GM21528 (cell line): ENCODE measurements around the gene APIP.
A peak's percentile ranks its signal among the peaks of the same experiment; 100 is the strongest.

Experiments used
- ATAC-seq: cut with Tn5 transposase; IDR thresholded peaks from one replicate; pipeline ENCODE4 v1.9.1; 2021; ENCODE audit warnings: mild to moderate bottlenecking, moderate library complexity; ENCODE audit not compliant: unreplicated experiment, low FRiP score

The APIP gene

DNA sequence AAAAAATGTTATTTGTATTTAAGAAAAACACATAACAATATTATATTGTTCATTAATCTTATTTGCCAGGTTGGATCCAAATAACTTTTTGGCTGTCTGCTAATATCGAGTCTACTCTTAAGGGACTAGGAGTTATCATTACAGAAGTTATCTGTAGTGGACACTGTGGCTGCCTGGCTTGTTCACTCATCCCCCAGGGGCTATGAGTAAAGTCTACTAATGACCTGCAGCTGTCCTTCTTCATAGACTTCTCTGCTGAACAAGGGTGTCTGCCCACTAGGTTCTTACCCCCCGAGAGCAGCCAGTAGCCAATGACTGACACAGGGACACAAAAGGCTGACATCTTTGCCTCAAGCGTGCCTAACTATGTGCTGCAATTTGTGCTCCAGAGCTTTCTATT lies 69.7 kb downstream of the APIP start:
- no peak for ATAC-seq

DNA sequence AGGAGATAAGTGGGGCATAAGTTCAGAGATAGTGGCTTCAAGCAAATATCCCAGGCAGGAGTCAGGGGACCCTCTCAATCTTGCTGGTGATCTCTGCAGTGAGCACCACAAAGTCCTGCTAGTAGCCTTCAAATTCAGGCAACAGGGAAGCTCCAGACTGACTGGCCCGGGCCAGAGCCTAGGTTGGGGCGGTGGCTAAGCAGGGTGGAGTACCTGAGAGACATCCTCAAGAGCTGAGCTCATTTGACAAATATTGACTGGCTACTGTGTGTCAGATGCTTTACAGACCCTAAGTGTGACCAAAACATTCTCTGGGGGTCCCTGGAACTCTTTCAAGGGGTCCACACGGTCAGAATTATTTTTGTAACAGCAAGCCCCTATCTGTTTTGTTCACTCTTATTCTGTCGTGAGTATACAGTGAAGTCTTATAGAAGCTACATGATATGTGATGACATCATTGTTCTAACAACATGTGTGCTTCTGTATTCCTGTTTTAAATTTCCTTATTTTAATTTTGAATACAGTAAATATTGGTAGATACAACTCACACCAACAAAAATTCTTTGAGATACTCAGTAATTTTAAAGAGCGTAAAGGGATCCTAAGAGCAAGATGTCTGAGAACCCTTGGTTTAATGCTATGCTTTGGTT lies 71.6 kb downstream of the APIP start:
- ATAC-seq: no peak

DNA sequence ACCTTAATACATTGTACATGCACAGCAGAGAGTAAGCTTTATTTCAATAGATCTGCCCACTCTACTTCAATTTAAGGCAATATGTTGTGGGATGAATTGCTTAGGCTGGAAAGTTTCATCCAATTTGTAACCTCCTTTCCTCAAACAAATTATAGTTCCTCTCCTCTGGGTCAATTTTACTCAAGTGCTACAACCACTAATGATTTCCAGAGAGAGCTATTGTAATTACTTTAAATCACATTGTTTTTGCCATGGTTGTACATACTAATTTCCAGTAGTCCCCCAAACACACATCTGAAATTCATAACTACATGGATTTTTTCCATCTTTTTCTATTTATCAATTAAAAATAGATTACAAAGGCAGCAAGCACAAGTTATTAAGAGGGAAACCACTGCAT lies 72.9 kb downstream of the APIP start:
- ATAC-seq: no peak

DNA sequence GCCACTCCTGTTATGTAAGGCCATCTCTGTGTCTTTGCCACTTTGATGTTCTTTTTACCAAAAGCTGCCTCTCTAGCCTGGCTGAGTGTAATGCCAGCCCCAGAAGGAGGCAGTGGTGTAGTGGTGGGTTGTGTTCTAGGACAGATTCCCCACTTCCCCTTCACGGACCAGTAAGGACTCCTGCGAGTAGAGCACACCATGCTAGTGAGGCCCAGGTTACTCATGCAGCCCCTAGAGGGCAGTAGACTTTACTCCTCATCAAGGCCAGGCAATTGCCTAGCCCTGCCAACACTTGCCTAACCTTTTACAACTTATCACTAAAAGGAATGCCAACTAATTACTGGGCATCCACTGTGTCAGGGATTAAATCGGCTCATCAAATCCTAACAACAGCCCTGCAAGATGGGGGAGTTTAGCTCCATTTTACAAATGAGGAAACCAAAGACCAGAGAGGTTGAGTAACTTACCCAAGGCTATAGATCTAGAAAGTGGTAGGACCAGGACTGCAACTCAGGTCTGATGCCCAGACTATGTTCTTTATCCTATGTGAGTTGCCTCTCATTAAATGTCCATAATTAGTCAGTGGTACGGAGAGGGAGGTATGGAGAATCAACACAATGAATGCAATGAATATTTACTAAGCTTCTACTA lies 75.3 kb downstream of the APIP start:
- peak; percentile 90 for ATAC-seq

DNA sequence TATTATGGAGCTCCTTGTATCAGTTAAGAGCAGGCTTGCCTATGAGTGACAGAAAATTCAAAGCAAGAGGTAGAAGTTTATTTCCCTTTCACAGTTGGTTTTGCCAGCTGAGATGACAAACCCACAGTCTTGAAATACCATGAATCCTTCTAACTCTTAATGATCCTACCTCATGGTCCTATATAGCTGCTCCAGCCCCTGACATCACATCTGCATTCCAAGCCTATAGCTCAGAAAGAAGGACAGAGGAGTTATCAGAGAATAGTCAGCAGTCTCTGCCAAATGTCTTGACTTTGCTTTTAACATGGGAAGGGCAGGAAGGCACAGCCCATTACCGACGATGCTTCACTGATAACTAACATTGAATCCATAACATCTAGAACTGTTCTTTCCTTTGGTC lies 76.2 kb downstream of the APIP start:
- ATAC-seq: no peak

DNA sequence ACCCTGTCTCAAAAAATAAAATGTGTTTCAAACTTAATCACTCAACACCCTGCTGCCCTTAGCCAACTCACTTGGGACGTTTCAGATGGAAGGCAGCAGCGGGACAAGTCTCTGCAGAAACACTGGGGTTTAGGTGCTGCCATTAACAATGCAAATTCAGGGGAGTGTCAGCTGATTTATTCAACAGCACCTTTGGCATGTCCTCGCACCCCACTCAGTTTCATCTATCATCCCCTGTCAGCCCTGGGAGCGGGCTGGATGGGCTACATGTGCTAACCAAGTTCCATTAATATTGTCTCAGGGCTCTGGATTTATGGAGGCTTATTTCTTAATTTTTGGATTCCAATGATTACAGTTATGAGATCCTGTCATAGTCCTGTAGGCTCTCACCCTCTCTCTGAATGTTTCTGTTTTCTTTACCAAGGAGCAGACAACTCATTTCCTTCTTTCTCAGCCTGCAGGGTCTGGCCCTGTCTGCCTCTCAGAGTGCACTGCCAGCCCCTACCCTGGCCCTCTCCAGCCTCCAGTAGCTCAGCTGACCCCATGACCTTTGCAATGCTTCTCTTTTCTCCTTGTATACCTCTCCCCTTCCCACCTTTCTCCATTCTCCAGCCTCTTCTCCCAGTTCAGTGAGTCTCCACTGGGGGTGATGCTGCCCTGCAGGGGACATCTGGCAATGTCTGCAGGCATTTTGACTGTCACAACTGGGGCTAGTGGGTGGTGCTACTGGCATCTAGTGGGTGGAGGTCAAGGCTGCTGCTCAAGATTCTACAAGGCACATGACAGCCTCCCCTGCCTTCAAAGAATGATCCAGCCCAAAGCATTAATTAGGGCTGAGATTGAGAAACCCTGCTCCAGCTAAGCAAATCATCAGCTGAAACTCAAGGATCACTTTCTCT lies 79.0 kb downstream of the APIP start:
- ATAC-seq: no peak

DNA sequence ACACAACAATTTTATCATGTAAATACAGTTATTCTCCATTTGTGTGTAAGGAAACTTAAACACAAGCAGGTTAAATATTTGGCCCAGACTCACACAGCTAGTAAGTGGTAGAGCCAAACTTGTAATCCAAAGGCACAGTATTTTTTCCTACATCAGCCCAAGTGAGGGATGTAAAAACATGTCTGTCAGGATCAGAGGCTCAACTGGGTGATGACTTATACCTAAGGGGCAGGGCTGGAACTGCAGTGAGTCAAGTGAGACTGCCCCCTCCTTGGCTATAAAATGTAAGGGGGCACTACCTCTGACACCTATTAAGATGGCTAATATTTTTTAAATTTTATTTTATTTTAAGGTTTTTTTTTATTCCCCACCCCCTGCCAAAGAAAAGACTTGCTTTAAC lies 82.6 kb downstream of the APIP start:
- no peak for ATAC-seq
